Stimulated activated CD8-positive, alpha-beta memory T cell treated with anti-CD3 and anti-CD28 coated beads, Interleukin-12 subunit alpha, Interleukin-12 subunit beta, amount 100 ng/mL, for 24 hours (primary cell): Measurements from ENCODE around the gene KCNMA1.

Experiments
- DNase-seq: peaks from one replicate; pipeline ENCODE4 v3.0.0-alpha.2; 2020; ENCODE audit errors: extremely low read depth

KCNMA1 gene

DNA sequence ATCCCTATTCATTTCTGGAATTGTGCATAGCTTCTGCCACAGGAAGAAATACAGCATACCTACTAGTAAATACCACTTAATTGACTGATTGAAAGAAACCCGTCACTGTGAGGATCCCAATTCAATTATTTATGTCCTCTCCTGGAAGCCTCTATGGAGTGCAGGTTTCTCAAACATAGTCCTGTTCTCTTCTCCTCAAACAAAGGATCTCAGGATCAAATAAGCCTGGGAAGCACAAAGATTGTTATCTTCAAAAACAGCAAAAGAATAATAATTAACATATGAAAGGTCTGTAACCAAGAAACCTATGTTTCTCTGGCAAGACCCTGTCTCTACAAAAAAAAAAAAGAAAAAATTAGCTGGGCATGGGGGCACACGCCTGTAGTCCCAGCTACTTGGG, 127.3 kb downstream of the KCNMA1 start:
- DNase-seq: no peak

DNA sequence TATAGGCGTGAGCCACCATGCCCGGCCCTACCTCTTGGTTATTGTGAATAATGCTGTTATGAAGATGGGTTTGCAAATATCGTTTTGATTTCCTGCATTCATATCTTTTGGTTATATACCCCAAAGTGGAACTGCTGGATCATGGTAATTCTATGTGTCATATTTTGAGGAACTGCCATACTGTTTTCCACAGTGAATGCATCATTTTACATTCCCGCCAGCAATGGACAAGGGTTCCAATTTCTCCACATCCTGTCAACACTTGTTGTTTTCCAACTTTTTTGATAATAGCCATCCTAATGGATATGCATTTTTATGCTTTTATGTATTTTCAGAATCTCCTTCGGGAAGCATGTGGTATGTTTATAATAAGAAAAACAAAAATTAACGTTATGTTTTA, 128.2 kb downstream of the KCNMA1 start:
- no peak for DNase-seq

DNA sequence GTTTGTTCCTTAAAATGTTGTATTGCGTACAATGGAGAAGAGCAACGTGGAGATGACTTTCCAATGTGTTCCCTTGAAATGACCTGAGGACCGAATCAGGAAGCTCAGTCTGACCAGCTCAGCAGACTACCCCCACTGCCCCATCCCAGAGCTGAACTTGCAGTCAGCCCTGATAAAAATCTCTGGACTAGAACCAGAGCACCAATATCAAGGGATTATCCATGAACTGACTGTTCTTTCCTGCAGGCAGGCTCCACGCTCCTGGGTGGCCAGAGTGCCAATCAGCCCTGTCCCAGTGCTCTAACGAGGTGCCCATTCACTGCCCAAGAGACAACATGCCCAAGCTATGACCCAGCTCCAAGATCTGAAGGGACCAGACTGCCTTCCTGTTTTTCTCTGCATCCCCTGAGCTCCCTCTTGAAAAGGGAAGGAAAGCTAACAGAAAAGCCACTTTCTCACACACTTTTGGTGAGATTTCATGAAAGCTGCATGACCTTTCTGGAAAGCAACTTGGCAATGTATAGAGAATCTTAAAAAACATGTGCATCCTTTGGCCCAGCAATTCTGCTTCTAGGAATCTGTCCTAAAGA, 130.2 kb downstream of the KCNMA1 start:
- no peak for DNase-seq

DNA sequence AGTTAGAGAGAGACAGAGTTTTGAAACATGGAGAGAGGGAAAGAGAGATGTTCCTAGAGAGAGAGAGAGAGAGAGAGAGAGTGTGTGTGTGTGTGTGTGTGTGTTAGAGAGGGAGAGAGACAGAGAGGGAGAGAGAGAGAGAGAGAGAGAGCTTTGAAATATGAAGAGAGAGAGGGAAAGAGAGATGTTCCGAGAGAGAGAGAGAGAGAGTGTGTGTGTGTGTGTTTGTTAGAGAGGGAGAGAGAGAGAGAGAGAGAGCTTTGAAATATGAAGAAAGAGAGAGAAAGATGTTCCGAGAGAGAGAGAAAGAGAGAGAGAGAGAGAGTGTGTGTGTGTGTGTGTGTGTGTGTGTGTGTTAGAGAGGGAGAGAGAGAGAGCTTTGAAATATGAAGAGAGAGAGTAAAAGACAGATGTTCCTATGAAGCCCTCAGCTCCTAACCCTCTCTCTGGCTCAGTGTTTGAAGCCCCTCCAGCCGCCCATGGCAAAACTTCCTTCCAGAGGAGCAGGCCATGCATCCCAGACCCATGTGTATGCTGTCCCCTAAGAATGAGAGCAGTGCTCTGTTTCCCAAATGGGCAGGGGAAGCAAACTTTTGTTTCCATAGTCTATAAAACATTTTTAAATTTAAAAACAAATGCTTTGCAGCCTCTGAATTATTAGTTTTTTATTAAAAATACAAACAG, 130.9 kb downstream of the KCNMA1 start:
- DNase-seq: no peak

DNA sequence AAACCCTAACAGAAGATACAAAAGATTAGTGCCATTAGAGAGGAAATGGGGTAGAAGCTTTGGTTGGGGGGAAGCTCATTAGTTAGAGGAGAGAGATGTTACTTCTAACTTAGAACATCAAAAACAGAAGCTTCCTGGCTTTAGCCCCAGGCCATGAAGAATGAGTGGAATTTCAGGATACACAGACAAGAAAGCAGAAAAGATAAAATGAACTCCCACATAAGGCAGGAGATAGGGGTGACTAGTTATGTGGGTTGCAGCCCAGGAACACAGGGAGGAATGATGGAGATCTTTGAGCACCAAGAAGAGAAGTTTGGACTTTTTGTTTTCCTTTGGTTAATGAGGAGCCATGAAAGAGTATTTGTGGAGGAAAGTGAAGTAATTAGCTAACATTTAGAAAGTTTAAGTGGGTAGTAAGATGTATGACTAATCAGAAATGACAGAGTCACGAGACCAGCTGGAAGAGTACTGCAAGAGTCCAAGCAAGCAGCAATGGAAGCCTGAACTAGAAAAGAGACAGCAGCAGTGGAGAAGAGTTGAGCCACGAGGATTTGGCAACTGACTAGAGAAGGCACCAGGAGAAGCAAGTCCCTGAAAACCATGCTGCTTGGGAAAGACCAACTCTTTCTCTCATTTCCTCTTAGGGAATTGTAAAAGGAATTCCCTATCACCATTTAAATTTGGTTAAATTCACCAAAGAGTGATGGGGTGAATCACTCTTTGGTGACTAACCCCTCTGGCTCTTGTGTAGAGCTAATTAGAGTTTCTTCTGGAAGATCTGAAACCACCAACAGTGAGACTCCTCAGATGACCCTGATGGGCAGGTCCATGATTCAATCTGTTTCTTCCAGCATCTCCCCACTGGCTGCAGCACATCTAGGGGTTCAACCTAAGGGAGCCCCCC, 131.9 kb downstream of the KCNMA1 start:
- no peak for DNase-seq

DNA sequence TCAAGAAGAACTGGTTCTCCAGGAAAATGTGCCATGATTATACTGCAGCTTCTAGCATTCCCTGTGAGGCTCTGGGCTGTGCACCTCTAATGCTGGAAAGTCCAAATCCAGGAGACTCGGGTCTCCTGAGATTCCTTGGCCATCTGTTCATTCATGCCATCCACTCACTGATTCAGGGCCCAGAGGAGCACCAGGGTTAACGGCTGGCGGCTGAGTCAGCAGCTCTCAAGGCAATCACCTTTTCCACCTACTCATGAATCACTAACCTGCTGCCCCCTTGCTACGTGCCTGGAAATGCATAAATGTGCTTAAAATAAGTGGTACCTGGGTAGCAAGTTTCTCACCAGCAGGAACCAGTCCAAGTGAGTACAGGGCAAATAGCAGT, 132.7 kb downstream of the KCNMA1 start:
- DNase-seq: no peak

DNA sequence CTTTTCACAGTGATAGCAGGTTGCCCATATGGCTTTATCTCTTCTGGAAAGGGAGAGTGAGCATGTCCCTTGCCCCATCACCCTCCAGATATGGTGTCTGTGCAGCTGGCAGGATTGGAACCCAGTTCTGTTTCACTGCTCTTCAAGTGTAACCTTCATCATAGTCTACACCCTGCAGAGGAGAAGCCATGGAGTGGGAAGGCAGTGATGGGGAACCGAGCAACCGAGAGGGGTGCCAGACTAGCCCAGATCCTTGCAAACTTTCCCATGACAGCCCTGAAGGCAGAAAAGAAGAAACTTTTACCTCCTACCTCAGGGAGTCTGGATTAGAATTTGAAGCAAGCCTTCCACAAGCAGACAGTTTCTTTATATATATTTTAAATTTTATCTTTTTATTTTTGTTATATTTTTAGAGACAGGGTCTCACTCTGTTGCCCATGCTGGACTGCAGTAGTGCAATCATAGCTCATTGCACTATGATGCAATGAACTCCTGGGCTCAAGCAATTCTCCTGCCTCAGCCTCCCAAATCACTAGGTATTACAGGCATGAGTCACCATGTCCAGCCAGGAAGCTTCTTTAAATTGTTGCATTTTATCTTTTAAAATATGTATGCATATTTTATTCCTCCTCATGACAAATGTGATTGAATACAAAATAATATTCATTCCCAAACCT, 133.3 kb downstream of the KCNMA1 start:
- no peak for DNase-seq

DNA sequence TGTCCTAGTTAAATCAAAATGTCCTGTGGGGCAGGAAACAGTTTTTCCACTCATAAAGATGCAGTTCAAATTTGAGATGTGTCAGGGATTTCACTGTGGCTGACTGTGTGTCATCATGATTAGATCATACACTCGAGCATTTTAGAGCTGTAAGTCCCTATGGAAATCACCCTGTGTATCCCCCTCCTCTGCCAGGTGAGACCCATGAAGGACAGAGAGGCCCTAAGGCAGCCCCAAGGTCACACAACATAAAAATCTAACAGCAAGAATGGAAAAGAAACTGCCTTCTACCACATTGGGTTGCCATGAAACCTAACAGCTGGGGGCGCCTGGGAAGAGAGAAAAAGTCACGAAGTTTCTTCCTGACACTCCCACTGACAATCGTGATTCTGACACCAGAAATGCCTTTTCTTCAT, 135.8 kb downstream of the KCNMA1 start:
- DNase-seq: no peak

DNA sequence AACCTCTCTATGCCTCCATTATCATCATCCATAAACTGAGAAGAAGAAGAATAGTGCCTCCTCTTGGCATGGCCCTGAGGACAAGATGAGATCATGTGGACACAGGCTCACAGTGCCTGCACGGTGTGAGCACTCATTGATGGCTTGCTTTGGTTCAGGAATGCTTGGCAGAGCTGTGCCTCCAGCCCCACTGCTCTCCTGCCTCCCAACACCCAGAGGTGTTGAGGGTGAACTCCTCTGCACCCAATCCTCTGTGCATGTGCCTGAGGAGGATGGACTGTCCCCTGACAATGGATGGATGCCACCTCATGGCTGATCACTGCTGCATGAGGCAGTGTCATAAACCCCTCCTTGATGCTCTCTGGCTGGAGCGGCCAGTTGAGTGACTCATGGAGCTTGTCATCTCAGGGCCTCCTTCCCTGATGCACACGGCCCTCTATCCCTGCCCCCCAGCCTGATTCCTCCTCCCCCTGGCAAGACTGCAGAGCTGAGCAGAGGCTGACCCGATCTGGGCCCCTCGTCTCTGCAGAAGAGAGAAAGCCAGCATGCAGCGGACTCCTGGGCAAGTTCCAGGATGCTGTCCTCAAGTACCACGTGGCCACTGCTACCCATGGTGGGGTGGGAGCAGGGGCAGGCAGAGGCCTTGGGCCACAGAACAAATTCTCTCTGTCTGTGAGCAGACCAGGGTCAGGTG, 136.3 kb downstream of the KCNMA1 start:
- DNase-seq: no peak

DNA sequence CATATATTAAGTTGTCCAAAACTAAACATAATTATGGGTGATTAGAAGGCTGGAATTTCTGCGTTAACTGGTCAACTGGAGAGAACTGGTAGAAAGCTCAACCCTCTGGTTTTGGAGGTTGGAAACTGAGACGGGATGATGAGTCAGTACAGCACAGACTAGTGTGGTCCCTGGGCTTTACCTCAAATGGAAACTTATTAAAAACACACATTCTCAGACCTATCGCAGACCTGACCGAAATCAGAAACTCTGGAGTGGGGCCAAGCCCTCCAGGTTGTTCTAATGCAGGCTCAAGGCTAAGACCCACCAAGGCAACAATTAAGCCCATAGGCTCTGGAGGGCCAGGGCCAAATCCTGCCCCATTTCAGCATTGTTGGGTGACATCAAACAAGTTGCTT, 136.9 kb downstream of the KCNMA1 start:
- no peak for DNase-seq

DNA sequence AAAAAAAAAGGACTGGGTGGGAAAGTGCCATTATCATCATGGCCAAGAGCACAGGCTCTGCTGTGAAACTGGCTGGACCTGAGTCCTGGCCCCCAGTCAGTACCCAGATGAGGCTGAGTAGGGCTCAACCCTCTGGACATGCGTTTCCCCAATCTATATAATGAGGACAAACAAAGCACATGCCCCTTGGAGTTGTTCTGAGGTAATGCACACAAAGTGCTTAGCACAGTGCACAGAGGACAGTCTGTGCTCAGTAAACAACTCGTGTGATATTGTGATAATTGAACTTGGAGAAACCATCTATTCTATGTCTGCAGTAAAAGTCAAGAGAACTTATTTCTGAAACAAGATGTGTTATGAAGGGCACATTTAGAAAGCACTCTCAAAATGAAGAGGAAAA, 138.8 kb downstream of the KCNMA1 start:
- no peak for DNase-seq

DNA sequence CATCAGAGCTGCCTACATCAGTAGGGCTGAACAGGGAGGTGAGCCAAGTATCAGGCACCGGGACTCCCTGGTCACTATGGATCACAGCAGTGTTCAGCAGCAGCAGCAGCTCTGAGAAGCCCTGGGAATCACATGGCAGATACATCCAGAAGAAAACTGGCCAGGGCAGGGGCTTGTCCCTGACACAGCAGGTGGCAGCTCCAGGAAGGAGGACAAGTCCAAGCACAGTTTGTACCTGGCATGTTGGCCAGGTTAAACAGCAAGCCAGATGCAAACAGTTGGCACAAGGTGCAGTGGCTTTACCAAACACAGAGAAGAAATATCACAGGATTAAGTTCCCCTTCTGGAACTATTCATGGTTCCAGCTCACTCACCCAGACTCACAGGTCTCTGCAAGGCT, 139.4 kb downstream of the KCNMA1 start:
- no peak for DNase-seq

DNA sequence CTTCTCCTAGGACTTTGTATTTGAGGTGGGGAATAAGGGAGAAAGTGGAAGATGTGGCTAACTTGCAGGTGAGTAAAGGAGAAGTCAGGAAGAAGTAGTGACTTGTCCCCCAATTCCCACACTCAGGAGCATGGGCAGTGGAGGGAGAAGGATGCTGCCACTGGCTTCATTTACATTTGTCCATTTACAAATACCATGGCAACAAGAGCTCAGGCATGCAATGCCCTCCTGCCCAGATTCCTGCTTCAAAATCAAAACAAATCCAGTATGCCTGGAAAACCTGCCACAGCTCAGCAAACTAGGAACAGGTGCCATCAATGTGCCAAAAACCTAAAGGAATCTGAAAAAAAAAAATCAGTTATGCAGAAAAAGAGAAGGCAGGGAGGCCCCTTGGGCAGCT, 139.9 kb downstream of the KCNMA1 start:
- DNase-seq: no peak

DNA sequence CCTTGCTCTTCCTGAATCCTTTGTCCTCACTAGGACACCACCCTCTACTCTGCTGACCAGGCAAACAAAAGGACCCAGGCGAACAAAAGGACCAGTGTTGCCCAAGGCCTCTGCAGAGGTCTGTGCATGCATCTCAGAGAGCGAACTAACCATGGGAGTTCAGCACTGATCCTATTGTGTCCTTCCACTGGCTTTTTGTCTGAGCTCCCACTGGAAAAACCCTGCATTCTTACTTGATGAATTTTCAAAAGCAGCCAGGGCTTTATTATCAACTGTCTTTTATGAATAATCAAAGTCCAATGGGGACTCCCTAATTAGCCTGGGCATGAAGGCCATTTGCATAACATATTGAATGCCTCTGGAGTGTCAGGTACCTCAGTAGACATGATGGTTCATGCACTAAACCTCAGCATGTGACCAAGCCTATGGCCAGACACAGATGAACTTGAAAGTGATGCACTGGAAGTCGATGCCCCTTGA, 140.6 kb downstream of the KCNMA1 start:
- DNase-seq: no peak

DNA sequence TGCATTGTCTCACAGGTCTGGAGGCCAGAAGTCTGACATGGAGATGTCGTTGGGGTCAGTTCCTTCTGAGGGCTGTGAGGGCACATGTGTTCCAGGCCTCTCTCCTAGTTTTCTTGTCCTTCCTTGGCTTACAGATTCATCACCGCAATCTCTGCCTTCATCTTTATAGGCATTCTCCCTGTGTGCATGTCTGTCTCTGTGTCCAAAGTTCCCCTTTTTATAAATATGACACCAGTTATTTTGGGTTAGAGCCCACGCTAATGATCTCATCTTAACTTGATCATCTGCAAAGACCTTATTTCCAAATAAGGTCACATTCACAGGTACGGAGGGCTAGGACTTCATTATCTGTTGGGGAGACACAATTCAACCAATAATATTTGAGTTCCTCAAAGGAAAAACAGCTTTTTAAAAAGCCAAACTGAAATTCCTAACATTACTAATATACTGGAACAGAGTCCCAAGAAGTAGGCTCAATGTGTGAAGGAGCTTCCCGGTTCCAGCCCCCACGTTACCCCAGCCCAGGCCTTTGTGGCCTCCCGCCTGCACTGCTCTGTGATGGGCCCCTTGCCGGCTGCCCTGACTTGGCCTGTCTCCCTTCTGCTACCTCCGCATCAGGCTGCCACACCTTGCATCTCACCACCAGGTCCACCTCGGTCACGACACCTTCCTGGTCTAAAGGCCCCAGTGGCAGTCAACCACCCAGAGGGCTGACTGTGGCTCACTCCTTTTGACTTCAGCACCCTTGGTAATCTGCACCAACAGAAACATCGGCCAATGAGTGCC, 142.7 kb downstream of the KCNMA1 start:
- DNase-seq: no peak

DNA sequence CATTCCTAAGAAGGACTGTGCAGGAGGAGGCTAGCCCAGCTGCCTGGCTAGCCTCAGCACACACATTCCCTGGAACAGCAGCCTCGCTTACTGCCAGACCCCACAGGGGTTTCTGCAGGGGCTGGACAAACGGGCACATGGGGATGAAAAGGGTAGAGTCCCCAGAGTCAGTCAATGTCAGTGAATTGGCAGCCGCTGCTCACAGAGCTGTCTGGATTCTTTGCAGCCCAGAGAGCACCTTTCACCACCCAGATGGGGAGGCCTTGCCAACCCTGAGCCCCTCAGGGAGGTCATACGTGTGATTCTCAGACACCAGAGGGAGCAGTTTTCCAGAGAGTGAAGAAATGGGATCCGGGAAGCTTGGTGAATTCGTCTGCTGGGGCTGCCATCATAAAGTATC, 143.3 kb downstream of the KCNMA1 start:
- DNase-seq: no peak

DNA sequence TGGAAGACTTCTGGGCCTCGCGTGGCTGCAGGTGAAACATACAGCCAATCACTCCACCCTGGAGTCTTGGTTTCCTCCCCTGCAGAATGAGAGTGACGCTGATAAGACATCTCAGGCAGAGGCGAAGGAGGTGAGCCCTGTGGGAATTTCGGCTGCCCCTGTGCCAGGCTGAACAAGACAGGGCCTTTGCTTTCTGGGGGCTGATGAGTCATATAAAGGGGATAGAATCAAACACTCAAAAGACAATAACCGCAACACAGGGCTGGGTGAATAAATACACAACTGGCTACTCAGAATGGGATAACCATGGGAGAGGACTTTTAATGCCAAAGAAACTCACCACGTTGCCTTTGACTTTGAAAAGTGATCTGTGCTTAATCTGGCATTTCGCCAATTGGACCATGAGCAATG, 143.8 kb downstream of the KCNMA1 start:
- no peak for DNase-seq

DNA sequence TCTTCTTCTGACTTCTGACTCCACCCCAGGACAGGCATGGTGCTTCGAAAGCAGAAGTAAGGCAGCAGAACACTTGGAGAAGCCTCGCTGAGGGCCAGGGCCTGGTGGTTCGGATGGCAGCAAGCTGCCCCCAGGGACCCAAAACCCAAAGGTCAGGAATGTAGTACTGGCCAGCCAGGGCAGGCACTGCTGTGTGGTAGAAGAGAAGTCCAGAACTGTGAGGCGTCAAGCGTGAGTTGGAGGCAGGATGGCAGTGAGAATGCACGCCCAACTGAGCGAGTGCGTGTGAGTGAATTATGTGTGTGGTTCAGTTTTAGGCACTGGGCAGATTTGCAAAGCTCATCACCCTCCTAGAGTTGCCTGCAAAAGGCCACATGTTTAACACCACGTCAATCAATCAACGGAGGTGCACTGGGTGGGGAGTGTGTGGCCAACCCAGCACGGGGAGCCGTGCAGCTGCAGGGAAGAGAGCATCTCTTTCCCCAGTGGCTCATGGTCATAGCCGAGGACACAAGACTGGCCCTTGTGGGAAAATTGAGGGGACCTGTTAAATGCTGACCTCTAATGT, 144.3 kb downstream of the KCNMA1 start:
- DNase-seq: no peak

DNA sequence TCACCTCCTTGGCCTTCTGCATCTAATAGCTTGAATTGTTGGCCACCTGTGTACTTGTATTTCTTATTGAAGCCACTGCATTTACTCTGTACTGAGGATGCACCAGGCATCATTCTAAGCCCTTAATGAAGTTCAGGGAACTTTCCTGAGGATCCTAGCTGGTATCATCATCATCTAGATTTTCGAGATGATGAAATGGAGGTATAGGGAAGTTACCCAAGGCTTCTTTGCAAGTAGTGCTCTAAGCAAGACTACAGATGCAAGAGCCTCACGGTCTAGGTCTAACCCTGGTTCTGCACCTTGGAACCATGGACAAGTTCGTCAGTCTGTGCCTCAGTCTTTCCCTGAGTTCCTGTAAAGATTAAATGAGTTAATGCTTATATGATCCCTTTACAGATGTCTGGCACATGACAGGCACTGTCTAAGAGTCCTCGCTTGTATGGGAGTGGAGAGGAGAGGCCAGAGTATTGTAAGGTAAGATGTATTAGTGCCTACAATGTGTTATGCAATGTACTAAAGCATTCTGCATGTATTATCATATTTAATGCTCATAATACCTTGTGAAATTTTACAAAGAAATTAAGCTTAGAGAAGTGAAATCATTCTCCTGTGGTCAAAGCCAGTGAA, 145.1 kb downstream of the KCNMA1 start:
- DNase-seq: no peak
